Panc1 (cell line): Measurements from ENCODE around the gene PAK4. TPM values are rescaled to one million over a fixed set of nuclear protein-coding genes. Genes with fewer than 3 reads are reported as not detected.
"Not testable (repeated sequence)": the region's sequence is repeated elsewhere in the genome, so short reads cannot be mapped to it uniquely, and the experiment has no call there.

ENCODE experiments used
- ATAC-seq: fragments of 200-7000 bp; cut with Tn5 transposase; 2 replicates; pipeline ENCODE4 v1.9.1; 2020; ENCODE audit warnings: mild to moderate bottlenecking, moderate library complexity
- BruUV-seq: library from RNA; stranded (reverse); fragments of 400-500 nt; replicated peaks from 2 replicates; lab custom pipeline; 2021; lab: Mats Ljungman, UMichigan
- CTCF ChIA-PET: fragments of 300-600 bp; sonication (Branson Sonifier 250); formaldehyde crosslinking; loops from one replicate; lab custom pipeline; 2022; ENCODE audit warnings: antibody characterized with exemption; lab: Charles Lee
- POLR2A ChIA-PET: fragments of 300-600 bp; sonication (Branson Sonifier 250); formaldehyde crosslinking; loops from one replicate; lab custom pipeline; 2022; ENCODE audit warnings: antibody characterized with exemption; lab: Charles Lee
- DNase-seq: peaks from one replicate; pipeline ENCODE4 v3.0.0-alpha.2; 2010; ENCODE audit warnings: low read depth, low spot score
- H3K27ac ChIP-seq: 2 replicates; pipeline ENCODE4 v1.5.1; 2011; ENCODE audit warnings: mild to moderate bottlenecking, low read length, inconsistent platforms
- H3K27me3 ChIP-seq: fragments of 200-500 bp; sonication (Bioruptor generic); 2 replicates; pipeline ENCODE4 v1.6.0; 2014; ENCODE audit warnings: low read length, inconsistent platforms; ENCODE audit not compliant: control insufficient read depth, insufficient read depth
- H3K36me3 ChIP-seq: fragments of 200-500 bp; sonication (Bioruptor generic); 2 replicates; pipeline ENCODE4 v1.5.1; 2014; ENCODE audit warnings: inconsistent platforms, mild to moderate bottlenecking, low read length, moderate library complexity; ENCODE audit not compliant: control insufficient read depth, insufficient read depth
- H3K4me1 ChIP-seq: 2 replicates; pipeline ENCODE4 v1.5.1; 2011; ENCODE audit warnings: inconsistent platforms, mild to moderate bottlenecking, low read length, moderate library complexity; ENCODE audit not compliant: control insufficient read depth, insufficient read depth
- H3K4me3 ChIP-seq, 2 experiments: 2 replicates each; pipeline ENCODE4 v1.5.1; 2011 to 2012; ENCODE audit warnings: low read depth in 2 of 2, low read length in 2 of 2, mild to moderate bottlenecking in 2 of 2, inconsistent platforms in 1 of 2, moderate library complexity in 1 of 2
- H3K9me3 ChIP-seq: fragments of 200-500 bp; sonication (Bioruptor generic); 2 replicates; pipeline ENCODE4 v1.5.1; 2014; ENCODE audit warnings: low read depth, mild to moderate bottlenecking, inconsistent platforms, low read length, moderate library complexity; ENCODE audit not compliant: control insufficient read depth, insufficient read depth
- POLR2AphosphoS5 ChIP-seq: IDR thresholded peaks from 2 replicates; pipeline ENCODE4 v1.6.1; 2012; ENCODE audit warnings: mild to moderate bottlenecking, low read depth, low read length, moderate library complexity
- SIN3A ChIP-seq: IDR thresholded peaks from 2 replicates; pipeline ENCODE4 v1.6.1; 2012; ENCODE audit warnings: low read depth, mild to moderate bottlenecking, low read length, moderate library complexity, borderline replicate concordance; ENCODE audit not compliant: insufficient read depth
- TCF7L2 ChIP-seq: IDR thresholded peaks from 2 replicates; pipeline ENCODE4 v1.6.1; 2011; ENCODE audit warnings: mild to moderate bottlenecking, low read depth, low read length, inconsistent platforms
- in situ Hi-C: cut with HindIII; loops from 2 replicates; pipeline ENCODE4 v1.10.0; 2016; ENCODE audit warnings: low sequenced_read_pairs, low pct_unique_long_range_greater_than_20kb
- intact Hi-C: fragments of 100-400 bp; cut with micrococcal nuclease; formaldehyde crosslinking; loops from one replicate; pipeline ENCODE4 v1.10.0; 2022; ENCODE audit not compliant: unreplicated experiment
- total RNA-seq: library from RNA; stranded (reverse); gene quantifications from one replicate; pipeline ENCODE4 v1.2.1, GENCODE V29; 2021; ENCODE audit not compliant: unreplicated experiment
- TF ChIP-seq, protein P1 (sequence below): fragments of 450-650 bp; IDR thresholded peaks from 2 replicates; pipeline ENCODE4 v1.5.1; 2017; ENCODE audit warnings: mild to moderate bottlenecking
- TF ChIP-seq, protein P2 (sequence below), 2 experiments: IDR thresholded peaks; 2 replicates each; pipeline ENCODE4 v1.6.1; 2011 to 2012; ENCODE audit warnings: low read depth in 2 of 2, control low read depth in 1 of 2, low read length in 1 of 2, mild to moderate bottlenecking in 1 of 2, moderate library complexity in 1 of 2; ENCODE audit not compliant: insufficient read depth in 1 of 2

PAK4 gene
- total RNA-seq, 1 experiment from 2014 or later: 311 TPM

DNA sequence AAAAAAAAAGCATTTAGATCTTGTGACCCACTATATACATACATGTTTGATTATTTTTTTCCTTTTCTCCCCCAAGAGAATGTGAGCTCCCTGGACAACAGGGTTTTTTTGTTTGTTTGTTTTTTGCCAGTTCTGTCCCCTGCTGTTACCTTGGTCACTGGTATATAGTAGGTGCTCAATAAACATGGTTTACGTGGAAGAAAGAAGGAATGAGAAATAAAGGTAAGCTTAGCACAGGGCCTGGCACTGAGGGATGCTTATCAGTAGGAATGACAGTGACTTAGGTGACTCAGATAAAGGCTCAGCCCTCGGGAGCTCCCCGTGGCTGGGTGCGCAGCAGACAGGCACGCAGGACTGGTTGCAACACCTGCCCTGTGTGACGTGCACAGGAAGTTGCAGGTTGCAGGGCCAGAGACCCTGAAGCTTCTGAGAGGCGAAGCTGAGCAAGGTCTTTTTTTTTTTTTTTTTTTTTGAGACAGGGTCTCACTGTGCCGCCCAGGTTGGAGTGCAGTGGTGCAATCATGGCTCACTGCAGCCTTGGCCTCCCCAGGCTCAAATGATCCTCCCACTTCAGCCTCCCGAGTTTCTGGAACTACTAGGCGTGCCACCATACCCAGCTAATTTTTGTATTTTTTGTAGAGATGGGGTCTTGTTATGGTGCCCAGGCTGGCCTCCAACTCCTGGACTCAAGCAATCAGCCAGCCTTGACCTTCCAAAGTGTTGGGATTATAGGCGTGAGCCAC, 10.3 kb upstream of the PAK4 start:
- H3K27ac ChIP-seq: no peak overlapping the region
- TF ChIP-seq TCF7L2: no peak
- no peak for TF ChIP-seq POLR2AphosphoS5
- TF ChIP-seq, protein P1, sequence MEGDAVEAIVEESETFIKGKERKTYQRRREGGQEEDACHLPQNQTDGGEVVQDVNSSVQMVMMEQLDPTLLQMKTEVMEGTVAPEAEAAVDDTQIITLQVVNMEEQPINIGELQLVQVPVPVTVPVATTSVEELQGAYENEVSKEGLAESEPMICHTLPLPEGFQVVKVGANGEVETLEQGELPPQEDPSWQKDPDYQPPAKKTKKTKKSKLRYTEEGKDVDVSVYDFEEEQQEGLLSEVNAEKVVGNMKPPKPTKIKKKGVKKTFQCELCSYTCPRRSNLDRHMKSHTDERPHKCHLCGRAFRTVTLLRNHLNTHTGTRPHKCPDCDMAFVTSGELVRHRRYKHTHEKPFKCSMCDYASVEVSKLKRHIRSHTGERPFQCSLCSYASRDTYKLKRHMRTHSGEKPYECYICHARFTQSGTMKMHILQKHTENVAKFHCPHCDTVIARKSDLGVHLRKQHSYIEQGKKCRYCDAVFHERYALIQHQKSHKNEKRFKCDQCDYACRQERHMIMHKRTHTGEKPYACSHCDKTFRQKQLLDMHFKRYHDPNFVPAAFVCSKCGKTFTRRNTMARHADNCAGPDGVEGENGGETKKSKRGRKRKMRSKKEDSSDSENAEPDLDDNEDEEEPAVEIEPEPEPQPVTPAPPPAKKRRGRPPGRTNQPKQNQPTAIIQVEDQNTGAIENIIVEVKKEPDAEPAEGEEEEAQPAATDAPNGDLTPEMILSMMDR: no peak
- TF ChIP-seq, protein P2, sequence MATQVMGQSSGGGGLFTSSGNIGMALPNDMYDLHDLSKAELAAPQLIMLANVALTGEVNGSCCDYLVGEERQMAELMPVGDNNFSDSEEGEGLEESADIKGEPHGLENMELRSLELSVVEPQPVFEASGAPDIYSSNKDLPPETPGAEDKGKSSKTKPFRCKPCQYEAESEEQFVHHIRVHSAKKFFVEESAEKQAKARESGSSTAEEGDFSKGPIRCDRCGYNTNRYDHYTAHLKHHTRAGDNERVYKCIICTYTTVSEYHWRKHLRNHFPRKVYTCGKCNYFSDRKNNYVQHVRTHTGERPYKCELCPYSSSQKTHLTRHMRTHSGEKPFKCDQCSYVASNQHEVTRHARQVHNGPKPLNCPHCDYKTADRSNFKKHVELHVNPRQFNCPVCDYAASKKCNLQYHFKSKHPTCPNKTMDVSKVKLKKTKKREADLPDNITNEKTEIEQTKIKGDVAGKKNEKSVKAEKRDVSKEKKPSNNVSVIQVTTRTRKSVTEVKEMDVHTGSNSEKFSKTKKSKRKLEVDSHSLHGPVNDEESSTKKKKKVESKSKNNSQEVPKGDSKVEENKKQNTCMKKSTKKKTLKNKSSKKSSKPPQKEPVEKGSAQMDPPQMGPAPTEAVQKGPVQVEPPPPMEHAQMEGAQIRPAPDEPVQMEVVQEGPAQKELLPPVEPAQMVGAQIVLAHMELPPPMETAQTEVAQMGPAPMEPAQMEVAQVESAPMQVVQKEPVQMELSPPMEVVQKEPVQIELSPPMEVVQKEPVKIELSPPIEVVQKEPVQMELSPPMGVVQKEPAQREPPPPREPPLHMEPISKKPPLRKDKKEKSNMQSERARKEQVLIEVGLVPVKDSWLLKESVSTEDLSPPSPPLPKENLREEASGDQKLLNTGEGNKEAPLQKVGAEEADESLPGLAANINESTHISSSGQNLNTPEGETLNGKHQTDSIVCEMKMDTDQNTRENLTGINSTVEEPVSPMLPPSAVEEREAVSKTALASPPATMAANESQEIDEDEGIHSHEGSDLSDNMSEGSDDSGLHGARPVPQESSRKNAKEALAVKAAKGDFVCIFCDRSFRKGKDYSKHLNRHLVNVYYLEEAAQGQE (IDR thresholded peaks at IDR 0.05; ENCODE audit: insufficient read depth in 1 of 2, low read depth in 2 of 2, low read length in 1 of 2): no peak
- no peak for TF ChIP-seq SIN3A
- CTCF ChIA-PET: interaction anchor here (0.6 to 0.7 kb wide), 5 partner anchors 69 to 455 kb away, joined by 3 to 5 read pairs (median 3); no protein-coding TSS in a partner anchor
- no peaks in the 10 kb centered on the region for H3K9me3 ChIP-seq
- no peaks in the 10 kb centered on the region for H3K36me3 ChIP-seq
- no TSS peak for BruUV-seq
- ATAC-seq (no peak), DNase-seq (no peak)
- H3K27me3 ChIP-seq: no peaks in the 10 kb centered on the region
- POLR2A ChIA-PET: interaction anchor here (0.6 kb wide), 2 partner anchors 15 to 273 kb away, joined by 3 to 5 read pairs; no protein-coding TSS in a partner anchor
- H3K4me3 ChIP-seq: no peak overlapping the region
- intact Hi-C loops (no loop called here), in situ Hi-C loops (loop anchor here (10.0 kb wide), 2 partner anchors 50 to 60 kb away; no protein-coding TSS in a partner anchor)
- peaks cover 9% of the 10 kb centered on the region for H3K4me1 ChIP-seq

DNA sequence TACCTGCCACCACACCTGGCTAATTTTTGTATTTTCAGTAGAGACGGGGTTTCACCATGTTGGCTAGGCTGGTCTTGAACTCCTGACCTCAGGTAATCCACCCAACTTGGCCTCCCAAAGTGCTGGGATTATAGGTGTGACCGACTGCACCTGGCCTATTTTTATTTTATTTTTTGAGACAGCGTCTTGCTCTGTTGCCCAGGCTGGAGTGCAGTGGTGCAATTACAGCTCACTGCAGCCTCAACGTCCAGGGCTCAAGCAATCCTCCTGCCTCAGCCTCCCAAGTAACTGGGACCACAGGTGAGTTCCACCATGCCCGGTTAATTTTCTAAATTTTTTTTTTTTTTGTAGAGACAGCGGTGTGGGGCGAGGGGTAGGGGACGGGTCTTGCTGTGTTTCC, 8.6 kb upstream of the PAK4 start:
- H3K27me3 ChIP-seq, H3K27ac ChIP-seq, H3K4me3 ChIP-seq, H3K9me3 ChIP-seq, DNase-seq, intact Hi-C loops, H3K4me1 ChIP-seq, H3K36me3 ChIP-seq, CTCF ChIA-PET, BruUV-seq, POLR2A ChIA-PET, ATAC-seq: not testable (repeated sequence)
- in situ Hi-C loops: loop anchor here (10.0 kb wide), 2 partner anchors 52 to 58 kb away; no protein-coding TSS in a partner anchor

DNA sequence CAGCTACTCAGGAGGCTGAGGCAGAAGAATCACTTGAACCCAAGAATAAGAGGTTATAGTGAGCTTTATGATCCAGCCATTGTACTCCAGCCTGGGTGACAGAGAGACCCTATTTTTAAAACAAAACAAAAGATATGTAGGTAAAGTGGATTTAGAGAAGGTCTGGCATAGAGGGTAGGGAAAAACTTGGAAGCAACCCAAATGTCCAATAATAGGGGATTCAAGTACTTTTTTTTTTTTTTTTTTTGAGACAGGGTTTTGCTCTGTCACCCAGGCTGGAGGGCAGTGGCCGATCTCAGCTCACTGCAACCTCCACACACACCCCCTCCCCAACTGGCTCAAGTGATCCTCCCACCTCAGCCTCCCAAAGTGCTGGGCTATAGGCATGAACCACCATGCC, 5.8 kb upstream of the PAK4 start:
- DNase-seq (no peak), ATAC-seq (no peak)
- Histone ChIP-seq H3K27me3 (no peaks in the 10 kb centered on the region), H3K36me3 (no peaks in the 10 kb centered on the region), H3K9me3 (no peaks in the 10 kb centered on the region), H3K27ac (no peak overlapping the region), H3K4me1 (peaks cover 11% of the 10 kb centered on the region; the same call in 1 of the 2 replicates), H3K4me3 (no peak overlapping the region)
- no TSS peak for BruUV-seq
- in situ Hi-C loops (loop anchor here (10.0 kb wide), 2 partner anchors 55 kb away; no protein-coding TSS in a partner anchor), intact Hi-C loops (no loop called here)
- TF ChIP-seq SIN3A (no peak), TCF7L2 (no peak), POLR2AphosphoS5 (no peak)
- TF ChIP-seq, protein P2 (IDR thresholded peaks at IDR 0.05; ENCODE audit: insufficient read depth in 1 of 2, low read depth in 2 of 2, low read length in 1 of 2): no peak
- TF ChIP-seq, protein P1: no peak
- ChIA-PET CTCF (interaction anchor here (1.4 kb wide), 1 partner anchor 10 kb away, joined by 6 read pairs; no protein-coding TSS in a partner anchor), POLR2A (interaction anchor here (0.6 kb wide), 4 partner anchors 11 to 156 kb away, joined by 4 to 8 read pairs (median 6); no protein-coding TSS in a partner anchor)
